Globus pallidus (tissue), 1 donor: ENCODE data around the gene SNX1.
A peak's percentile ranks its signal among the peaks of the same experiment; 100 is the strongest.
"Not testable (repeated sequence)": the region's sequence is repeated elsewhere in the genome, so short reads cannot be mapped to it uniquely, and the experiment has no call there.

Experiments
- DNase-seq: peaks from one replicate; pipeline ENCODE4 v3.0.0-alpha.2; 2015; ENCODE audit warnings: low spot score

SNX1 gene

DNA sequence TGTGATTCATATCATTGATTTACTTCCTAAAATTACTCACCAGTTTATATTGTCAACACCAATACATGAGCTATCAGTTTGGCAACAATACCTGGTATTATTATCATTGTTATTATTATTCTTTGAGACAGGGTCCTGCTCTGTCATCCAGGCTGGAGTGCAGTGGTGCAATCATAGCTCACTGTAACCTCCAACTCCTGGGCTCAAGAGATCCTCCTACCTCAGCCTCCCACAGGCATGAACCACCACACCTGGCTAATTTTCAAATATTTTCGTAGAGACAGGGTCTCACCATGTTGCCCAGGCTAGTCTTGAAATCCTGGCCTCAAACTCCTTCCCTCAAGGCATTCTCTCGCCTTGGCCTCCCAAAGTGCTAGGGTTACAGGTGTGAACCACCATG lies 22.3 kb upstream of the SNX1 start:
- not testable (repeated sequence) for DNase-seq

DNA sequence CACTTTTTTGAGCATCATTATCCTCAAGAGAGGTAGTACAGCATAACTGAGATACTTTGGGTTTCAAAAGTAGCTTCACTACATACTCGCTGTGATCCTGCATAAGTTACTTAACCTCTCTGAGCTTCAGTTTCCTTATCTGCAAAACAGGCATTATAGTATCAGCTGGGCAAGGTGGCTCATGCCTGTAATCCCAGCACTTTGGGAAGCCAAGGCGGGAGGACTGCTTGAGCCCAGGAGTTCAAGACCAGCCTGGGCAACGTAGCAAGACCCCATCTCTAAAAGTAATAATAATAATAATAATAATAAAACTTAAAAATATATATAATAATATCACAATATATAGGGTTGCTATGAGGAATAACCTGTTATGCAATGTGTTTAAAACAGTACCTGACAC lies 13.0 kb upstream of the SNX1 start:
- DNase-seq = no peak

DNA sequence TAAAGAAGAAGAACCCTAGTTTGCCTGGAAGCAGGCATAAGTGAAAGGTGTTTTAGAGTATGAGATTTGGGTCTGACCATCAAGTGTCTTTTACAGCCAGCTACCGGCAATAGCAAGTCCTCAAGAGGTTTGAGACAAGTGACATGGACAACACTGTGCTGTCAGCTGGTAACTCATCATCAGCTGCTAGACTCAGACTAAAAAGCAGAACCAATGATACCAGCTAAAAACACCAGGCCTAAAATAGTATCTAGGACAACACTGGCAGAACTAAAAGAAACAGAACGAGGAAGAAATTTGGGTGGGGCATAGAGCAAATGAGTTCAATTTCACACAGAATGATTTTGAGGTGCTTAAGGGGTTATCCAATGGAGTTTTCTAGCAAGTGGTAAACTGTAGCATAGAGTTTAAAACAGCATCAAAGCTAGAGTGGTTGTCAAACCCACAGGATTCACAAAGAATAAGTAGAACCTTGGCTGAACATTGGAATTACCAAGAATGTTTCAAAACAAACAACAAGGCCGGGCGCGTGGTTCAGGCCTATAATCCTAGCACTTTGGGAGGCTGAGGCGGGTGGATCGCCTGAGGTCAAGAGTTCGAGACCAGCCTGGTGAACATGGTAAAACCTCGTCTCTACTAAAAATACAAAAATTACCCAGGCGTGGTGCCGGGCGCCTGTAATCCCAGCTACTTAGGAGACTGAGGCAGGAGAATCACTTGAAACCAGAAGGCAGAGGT lies 6.1 kb upstream of the SNX1 start:
- peak; percentile 60 for DNase-seq

DNA sequence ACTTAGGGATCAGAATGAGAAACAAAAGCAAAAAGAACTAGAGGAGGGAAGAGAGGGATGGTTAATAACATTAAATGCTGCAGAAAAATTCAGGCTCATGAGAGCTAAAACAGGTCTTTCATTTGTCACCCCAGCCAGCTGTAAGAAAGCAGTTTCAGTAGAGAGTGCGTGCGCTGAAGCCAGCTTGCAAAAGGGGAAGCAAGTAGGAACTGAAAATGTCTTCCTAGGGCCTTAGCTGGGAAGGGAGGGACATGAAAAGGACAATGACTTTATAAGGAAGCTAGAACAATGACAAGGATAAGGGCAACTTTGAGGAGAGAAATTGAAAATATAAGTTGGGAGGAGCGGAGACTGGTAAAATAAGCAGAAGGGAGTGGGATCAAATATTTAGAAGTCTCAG lies 5.3 kb upstream of the SNX1 start:
- DNase-seq = peak; percentile 51

DNA sequence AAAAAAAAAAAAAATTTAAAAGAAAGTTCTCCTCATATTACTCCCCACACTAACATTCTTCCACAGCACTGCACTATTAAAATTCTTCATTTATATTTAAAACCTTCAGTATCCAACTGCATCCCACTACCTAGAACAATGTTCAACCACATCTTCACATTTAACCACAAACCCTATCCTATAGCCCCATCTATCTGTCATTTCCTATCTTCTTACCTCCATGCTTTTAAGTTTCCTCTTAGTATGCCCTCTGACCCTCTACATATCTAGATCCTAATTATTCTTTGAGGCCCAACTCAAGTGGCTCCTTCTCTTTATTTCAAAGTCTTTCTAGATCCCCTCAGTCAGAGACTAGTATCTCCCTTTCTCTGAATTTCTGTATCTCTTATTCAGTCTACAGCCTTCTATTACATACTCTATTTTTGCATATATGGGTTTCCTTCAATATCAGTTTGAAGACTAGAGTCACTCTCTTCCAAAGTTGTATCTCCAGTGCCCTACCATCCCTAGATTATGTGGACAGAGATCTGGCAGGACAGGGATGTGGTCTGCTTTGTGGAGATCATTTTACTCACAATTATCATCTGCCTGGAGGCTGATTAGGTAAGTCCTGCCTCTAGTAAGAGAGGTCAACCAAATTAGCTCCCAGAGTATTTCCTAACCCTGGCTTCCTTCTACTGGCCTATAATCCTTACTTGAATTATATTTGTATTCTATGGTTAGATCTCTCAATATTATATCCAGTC lies 3.5 kb upstream of the SNX1 start:
- DNase-seq = no peak

DNA sequence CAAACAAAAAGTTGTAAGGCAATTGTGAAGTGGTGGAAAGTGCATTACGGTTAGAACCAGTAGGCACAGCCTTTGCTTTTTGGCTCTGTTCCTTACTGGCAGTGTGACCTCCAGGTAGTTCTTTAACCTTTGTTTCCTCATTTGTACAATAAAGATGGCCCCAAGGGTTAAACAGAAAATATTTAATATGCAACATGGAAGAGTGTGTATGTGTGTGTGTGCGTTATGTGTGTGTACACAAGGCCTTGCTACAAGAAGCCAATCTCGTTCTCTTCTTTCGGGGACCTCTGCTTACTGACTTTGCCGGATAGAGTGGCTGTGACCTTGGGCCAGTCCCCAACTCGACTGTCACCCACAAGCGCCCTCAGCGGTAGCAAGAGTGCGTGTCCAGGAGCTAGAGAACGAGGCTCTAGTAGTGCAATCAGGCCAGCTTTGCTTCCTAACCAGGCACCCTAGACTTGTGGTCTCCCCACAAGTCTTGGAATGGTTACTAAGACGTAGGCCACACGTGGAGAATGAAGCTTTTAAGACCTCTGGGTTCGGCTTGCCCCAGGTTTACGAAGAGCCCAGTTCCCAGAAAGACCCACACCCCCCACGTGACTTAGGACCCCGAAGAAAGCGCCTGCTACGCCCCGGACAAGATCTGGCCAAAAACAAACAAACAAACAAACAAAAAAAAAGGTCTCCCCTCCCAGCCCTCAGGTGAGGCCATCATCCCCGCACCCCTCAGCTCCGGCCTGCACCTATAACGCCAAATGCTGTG lies 2.7 kb upstream of the SNX1 start:
- DNase-seq = peak; percentile 43

DNA sequence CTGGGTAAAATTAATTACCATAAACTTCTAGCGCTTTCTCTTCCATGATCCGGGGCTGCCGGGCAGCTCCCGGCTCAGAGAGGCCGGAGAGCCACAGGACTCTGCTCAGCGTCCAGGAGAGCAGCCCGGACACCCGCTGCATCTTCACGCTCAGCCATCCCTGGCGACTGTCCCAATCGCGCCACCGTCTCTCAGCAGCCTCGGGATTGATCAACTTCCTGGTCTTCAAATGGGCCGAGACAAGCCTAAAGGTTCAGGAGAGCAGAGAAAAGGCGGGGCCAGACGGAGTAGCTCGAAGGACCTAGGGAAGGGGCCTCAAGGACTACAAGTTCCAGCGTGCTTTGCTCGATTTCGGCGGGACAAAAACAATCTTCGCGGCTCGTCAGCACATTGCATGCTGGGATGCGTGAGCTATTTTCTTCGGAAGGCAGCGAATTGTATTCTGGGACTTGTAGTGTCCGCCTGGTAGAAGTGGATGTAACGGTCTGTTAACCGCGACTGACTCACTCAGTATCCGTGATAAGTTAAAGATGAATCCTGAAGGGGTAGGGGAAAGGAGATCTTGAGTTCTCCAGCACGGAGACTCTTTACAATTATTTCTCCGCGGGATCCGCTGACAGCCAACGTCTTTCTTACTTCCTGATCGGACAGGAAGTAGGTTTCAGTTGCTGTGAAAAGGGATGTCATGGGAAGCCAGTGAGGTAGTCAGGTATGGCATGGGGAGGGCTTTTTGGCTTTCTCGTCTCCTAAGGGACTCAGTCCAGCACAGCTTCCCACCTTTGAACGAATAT lies 2.0 kb upstream of the SNX1 start, which contains the start of gene CIAO2A:
Gene CIAO2A, minus strand, starts transcription at position 212 of the 791 bp plus-strand sequence. Its CDS starts 70 bp downstream, at position 142.
- DNase-seq = peak; percentile 99

DNA sequence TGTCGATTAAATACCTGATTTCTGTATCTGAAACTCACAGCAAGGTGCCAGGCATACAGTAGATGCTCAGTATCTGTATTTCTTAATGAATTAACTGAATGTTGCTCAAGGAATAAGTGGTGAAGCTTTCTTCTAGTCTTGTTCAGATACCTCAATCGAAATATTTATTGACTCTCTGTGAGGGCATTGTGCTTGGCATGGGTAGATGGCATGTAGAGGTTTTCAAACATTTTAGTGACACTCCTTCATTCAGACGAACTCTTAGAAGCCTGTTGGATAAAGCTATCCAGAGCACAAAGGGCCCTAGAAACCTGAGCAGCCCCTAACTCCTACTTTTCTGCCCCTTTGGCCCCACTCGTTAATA lies 369 bp upstream of the SNX1 start:
- no peak for DNase-seq

DNA sequence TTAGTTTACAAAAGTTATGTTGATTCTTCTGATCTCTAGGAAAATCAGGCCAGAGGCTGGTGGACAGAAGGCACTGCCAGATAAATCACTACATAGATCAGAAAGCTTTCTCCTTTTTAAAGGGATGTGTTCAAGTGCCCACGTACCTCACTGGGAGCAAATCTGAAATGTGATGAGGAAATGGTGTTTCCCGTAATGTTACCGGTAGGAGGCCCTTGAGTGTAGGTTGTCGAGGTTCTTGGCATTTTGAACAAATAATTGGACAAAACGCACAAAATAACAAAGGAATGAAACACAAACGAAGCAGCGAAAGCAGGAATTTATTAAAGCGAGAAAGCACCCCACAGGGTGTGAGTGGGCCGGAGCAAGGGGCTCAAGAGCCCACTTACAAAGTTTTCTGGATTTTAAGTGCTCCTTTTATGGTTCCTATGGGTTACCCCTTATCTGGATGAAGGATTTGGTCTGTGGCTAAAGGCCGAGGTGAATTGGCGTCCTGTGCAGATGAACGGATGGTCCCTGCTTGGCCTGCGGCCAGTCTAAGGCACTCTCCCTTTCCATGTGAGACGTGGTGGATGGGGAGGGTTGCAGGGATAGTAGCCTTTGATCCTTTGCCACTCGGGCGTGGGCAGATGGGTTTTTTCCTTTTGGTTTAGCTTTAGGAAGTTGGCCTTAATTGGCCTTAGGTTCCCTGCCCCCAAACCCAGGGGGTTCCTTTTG lies 1.0 kb downstream of the SNX1 start:
- no peak for DNase-seq

DNA sequence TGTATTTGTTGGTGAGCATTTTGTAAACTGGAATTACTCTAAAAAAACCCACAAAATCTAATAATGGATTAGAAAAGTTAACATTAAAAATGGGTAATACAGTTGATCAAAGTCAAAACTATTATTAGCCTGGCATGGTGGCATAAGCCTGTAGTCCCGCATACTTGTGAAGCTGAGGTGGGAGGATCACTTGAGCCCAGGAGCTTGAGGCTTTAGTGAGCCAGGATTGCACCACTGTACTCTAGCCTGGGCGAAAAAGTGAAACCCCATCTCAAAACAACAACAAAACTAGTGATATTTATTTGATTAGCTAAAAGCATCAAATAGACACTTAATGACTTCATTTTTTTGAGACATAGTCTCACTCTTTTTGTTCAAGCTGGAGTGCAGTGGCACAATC lies 3.6 kb downstream of the SNX1 start:
- DNase-seq = no peak

DNA sequence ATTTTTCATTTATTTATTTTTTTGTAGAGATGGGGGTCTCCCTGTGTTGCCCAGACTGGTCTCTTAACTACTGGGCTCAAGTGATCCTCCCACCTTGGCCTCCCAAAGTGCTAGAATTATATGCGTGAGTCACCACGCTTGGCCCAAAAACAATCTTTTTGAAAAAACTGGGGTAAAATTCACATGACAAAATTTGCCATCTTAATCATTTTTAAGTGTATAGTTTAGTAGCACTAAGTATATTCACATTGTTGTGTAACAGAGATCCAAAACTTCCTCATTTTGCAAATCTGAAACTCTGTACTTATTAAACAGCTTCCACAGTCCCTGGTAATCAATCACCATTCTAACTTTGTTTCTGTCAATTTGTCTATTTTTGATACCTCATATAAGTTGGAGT lies 5.2 kb downstream of the SNX1 start:
- no peak for DNase-seq

DNA sequence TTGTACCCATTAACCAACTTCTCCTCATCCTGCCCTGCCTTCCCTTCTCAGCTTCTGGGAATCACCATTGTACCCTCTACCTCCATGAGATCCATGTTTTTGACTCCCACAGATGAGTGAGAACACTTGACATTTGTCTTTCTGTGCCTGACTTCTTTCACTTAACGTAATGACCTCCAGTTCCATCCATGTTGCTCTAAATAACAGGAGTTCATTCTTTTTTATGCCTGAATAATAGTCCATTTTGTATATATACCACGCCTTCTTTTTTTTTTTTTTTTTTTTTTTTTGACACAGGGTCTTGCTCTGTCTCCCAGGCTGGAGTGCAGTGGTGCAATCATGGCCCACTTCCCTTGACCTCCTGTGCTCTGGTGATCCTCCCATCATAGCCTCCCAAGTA lies 6.7 kb downstream of the SNX1 start:
- DNase-seq = no peak

DNA sequence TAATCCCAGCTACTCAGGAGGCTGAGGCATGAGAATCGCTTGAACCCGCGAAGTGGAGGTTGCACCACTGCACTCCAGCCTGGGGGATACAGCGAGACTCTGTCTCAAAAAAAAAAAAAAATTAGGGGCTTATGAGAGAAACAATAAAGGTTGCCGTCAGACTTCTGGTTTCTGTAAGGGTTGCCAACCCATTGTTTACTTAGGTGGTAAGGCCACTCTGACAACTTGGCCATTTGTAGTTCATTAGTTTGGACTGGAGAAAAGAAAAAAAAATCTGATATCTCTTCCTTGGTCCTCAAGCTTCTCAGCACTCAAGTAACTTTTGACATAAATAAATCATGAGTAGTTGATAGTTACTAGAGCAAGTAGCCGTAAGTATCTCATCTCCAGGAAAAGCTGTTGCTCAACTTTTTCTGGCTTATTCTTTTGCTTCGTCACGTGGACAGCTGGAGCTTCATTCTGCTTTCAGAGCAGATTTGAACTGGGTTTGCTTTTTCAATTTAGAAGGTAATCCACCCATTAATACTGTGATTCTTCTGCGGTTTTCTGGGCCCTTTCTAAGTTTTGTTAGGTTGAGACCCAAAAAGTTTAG lies 9.4 kb downstream of the SNX1 start:
- no peak for DNase-seq

DNA sequence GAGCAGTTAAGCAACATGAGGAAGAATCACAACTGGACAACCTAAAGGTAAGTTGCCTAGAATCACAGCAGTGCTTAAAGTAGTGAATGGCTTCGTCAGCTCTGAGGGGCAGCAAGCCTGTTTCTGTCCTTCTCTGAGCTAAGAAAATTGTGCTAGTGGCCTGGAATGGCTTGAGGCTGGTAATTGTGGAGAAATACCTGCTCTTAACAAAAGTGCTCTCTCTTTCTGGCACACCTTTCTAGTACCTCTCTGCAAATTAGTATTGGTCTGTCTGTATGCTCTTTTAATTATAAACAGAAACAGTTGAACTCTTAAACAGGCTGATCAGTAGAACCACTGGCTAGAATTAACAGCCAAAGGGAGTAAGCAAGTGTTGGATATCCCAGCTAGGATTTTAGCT lies 11.6 kb downstream of the SNX1 start:
- no peak for DNase-seq

DNA sequence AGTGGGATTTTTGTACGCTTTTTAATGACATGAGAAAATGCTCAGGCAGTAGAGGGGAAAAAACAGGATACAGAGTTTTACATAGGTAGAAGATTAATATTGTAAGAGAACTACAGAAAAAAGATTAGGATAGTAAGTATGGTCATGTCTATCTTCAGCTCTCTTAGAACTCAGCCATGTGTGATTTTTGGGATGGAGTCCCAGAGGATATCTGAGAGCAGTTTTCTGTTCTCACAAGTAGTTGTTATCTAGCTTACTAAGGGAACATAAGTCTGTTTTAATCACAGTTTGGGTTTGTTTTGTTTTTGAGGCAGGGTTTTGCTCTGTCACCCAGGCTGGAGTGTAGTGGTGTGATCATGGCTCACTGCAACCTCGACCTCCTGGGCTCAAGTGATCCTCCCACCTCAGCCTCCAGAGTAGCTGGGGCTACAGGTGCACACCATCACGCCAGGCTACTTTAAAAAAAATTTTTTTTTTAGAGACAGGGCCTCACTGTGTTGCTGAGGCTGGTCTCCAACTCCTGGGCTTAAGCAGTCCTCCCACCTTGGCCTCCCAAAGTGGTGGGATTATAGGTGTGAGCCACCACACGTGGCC lies 14.4 kb downstream of the SNX1 start:
- not testable (repeated sequence) for DNase-seq

DNA sequence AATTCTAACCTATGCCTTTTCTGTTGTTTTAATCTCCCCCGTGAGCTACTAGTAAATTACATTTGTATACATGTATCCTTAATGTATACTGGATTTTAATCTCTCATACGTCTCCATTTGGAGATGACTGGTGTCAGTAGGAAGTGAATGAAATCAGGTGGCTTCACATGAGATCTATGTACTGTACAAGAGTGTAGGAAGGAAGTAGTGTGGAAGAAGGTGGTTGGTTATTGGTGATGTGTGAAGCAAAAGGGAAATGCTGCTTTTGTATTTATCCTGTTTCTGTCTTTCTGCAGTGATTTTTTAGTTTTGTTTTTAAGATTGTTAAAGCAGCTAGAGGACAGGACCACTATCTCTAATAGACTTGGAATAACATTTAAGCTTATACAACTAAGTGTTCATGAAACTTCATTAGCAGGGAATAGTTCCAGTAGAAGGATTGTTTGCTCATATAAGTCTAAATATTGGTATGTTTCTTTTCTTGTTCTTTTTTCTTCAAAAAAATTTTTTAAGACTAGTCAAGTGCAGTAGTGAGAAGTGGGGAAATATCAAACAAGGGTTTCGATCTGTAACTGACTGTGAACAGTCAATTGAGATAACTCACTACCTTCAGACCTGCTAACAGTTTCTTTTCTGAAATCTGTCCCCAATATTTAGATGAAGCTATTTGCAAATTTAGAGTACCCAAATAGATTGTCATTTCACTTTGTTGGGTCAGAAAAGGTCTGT lies 15.3 kb downstream of the SNX1 start:
- no peak for DNase-seq

DNA sequence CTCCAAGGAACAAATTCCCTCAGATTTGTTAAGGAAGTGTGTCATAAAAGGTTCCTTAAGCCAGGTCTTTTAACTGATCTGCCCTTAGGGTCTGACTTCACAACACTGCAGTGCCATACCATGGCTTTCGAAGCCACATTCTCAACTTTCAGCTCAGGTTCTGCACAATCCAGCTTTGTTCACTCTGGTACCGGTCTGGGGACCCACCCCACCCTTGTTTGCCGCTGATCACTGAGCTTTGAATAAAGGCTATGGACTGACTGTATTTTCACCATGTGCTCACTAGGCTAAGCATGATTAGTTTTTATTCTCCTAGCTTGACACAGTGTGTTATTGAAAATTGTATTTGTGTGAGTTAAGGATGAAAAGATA lies 15.9 kb downstream of the SNX1 start:
- DNase-seq = no peak

DNA sequence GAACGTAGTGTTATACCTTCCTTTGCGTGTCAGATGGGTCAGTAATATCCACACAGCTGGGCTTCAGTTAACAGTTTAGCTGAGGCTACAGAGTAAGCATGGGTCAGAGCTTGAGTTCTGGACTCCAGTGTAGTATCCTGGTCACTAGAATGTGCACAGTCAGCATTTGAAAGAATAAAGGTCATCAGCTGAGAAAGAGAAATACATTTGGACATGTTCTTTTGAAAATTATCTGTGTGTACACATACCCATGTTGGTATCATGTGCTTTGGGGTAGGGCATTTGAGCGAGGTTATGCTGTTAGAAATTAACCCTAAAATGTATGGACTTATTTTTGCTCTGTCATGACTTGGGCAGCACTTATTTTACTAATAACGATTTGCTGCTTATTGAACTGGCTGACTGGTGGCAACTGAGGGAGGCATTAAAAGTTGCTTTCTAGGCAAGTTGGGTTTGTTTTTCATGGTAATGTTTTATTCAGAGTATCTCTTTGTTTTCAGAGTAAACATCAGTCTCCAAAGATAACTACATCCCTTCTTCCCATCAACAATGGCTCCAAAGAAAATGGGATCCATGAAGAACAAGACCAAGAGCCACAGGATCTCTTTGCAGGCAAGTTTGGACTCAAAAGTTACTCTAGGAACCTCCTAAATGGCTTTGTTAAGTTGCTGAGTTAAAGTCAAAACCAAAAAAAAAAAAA lies 16.4 kb downstream of the SNX1 start:
- no peak for DNase-seq

DNA sequence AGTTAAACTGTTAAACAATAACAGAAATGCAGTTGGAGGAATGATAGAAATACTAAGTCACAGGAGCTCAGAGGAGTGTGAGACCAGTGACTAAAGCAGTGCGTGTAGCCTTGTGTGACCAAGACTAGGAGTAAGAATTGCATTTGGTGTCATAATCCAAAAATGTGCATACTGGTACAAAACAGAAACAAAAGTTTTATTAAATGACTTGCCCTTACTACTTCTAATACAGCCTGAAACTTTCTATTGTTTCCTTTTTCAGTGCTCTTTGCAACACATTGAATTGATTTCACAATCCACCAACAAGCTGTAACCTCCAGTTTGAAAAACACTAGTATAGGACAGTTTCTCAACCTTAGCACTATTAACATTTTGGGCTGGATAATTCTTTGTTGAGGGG lies 17.1 kb downstream of the SNX1 start:
- no peak for DNase-seq
